Keratinocyte (primary cell): ENCODE data around the gene HELT. TPM values are rescaled to one million over a fixed set of nuclear protein-coding genes. Genes with fewer than 3 reads are reported as not detected.

ENCODE experiments used
- DNase-seq: peaks from one replicate; pipeline ENCODE4 v3.0.0-alpha.2; 2011; ENCODE audit warnings: low read depth, missing footprints, low spot score
- FAIRE-seq: peaks from 2 replicates; lab custom pipeline; 2011; peaks lifted over from hg19 to GRCh38; lab: Jason Lieb, UNC
- H2AFZ ChIP-seq: 2 replicates; pipeline ENCODE4 v1.6.0; 2012; ENCODE audit warnings: low read length, control low read depth, inconsistent platforms; ENCODE audit not compliant: control insufficient read depth
- H3K27ac ChIP-seq: 2 replicates; pipeline ENCODE4 v1.5.1; 2011; ENCODE audit warnings: low read length; ENCODE audit not compliant: control insufficient read depth, insufficient read depth
- H3K27me3 ChIP-seq: 3 replicates; pipeline ENCODE4 v1.6.0; 2011; ENCODE audit warnings: low read length; ENCODE audit not compliant: control insufficient read depth, insufficient read depth; ENCODE audit errors: extremely low read depth
- H3K36me3 ChIP-seq, 2 experiments: 2 replicates in 1 of 2; 3 replicates in 1 of 2; pipeline ENCODE4 v1.5.1; 2011; ENCODE audit warnings: low read length in 2 of 2, mild to moderate bottlenecking in 1 of 2; ENCODE audit not compliant: control insufficient read depth in 2 of 2, insufficient read depth in 2 of 2; ENCODE audit errors: extremely low read depth in 1 of 2
- H3K4me1 ChIP-seq: 3 replicates; pipeline ENCODE4 v1.5.1; 2011; ENCODE audit warnings: low read length; ENCODE audit not compliant: control insufficient read depth, insufficient read depth; ENCODE audit errors: extremely low read depth
- H3K4me2 ChIP-seq: 3 replicates; pipeline ENCODE4 v1.6.0; 2011; ENCODE audit warnings: low read depth, low read length; ENCODE audit not compliant: control insufficient read depth, insufficient read depth; ENCODE audit errors: extremely low read depth
- H3K4me3 ChIP-seq, 3 experiments: fragments of 200-600 bp in 1 of 3; sonication (generic) in 1 of 3; 2 replicates in 2 of 3; 3 replicates in 1 of 3; pipeline ENCODE4 v1.5.1; 2011 to 2016; ENCODE audit warnings: low read length in 3 of 3, mild to moderate bottlenecking in 3 of 3, control low read depth in 2 of 3, inconsistent platforms in 1 of 3, low read depth in 1 of 3, mixed read lengths in 1 of 3, mixed run types in 1 of 3, moderate library complexity in 1 of 3; ENCODE audit not compliant: control insufficient read depth in 2 of 3, insufficient read depth in 2 of 3; ENCODE audit errors: extremely low read depth in 1 of 3
- H3K79me2 ChIP-seq: 2 replicates; pipeline ENCODE4 v1.6.0; 2012; ENCODE audit warnings: low read length; ENCODE audit not compliant: control insufficient read depth, insufficient read depth
- H3K9ac ChIP-seq: 3 replicates; pipeline ENCODE4 v1.6.0; 2011; ENCODE audit warnings: low read length; ENCODE audit not compliant: control insufficient read depth, insufficient read depth; ENCODE audit errors: extremely low read depth
- H3K9me1 ChIP-seq: 3 replicates; pipeline ENCODE4 v1.6.0; 2011; ENCODE audit warnings: low read length; ENCODE audit not compliant: control insufficient read depth, insufficient read depth; ENCODE audit errors: extremely low read depth
- H3K9me3 ChIP-seq: 2 replicates; pipeline ENCODE4 v1.5.1; 2012; ENCODE audit warnings: low read depth, low read length; ENCODE audit not compliant: control insufficient read depth
- H4K20me1 ChIP-seq: 3 replicates; pipeline ENCODE4 v1.6.0; 2011; ENCODE audit warnings: low read length; ENCODE audit not compliant: control insufficient read depth, insufficient read depth; ENCODE audit errors: extremely low read depth
- CTCF ChIP-seq, 3 experiments: IDR thresholded peaks in 1 of 3; conservative IDR thresholded peaks in 1 of 3; optimal IDR thresholded peaks in 1 of 3; 2 replicates in 2 of 3; 3 replicates in 1 of 3; pipeline versions ENCODE3 to v1.5.1; 2011; ENCODE audit warnings: low read length in 3 of 3, mild to moderate bottlenecking in 3 of 3, moderate library complexity in 2 of 3, control low read depth in 1 of 3, inconsistent platforms in 1 of 3; ENCODE audit not compliant: insufficient read depth in 2 of 3; ENCODE audit errors: extremely low read depth in 1 of 3
- EZH2 ChIP-seq: IDR thresholded peaks from one replicate; pipeline ENCODE4 v1.6.1; 2012; ENCODE audit warnings: inconsistent platforms, mild to moderate bottlenecking, low read length, moderate library complexity
- dilution Hi-C: fragments of 300-500 bp; cut with MboI; formaldehyde crosslinking; loops from one replicate; pipeline ENCODE4 v1.7.0; 2020; ENCODE audit warnings: low sequenced_read_pairs; ENCODE audit not compliant: extremely low pct_ligation_motif_present
- polyA plus RNA-seq, 5 experiments: library from polyadenylated mRNA; depleted of rRNA in 3 of 5; stranded (reverse) in 3 of 5; stranded (forward) in 1 of 5; unstranded in 1 of 5; fragments of >200 nt; gene quantifications; 1 replicate in 1 of 5; 2 replicates in 3 of 5; 3 replicates in 1 of 5; pipeline versions ENCODE4 v1.2.1 to v1.2.3, GENCODE V29; 2011 to 2012; ENCODE audit warnings: missing spikeins in 2 of 5, low read depth in 1 of 5, low replicate concordance in 1 of 5

The HELT gene
- polyA plus RNA-seq, 1 donor (not counting 4 experiments of a cell fraction or from before 2014, with no cell fraction given): not detected

GRCh38 chr4:185068837-185069236 is 50.5 kb downstream of the HELT start:
- Histone ChIP-seq H2AFZ (no peak overlapping the region), H3K36me3 (no peaks in the 10 kb centered on the region), H3K4me3 (no peak overlapping the region), H3K79me2 (no peaks in the 10 kb centered on the region), H3K27ac (no peak overlapping the region), H4K20me1 (no peaks in the 10 kb centered on the region), H3K4me2 (no peak overlapping the region), H3K4me1 (no peaks in the 10 kb centered on the region), H3K9ac (no peak overlapping the region), H3K9me1 (no peaks in the 10 kb centered on the region), H3K27me3 (peaks cover 4% of the 10 kb centered on the region), H3K9me3 (no peaks in the 10 kb centered on the region)
- dilution Hi-C loops: no loop called here
- TF ChIP-seq CTCF (optimal IDR thresholded peaks at IDR 0.05 in 1 of 3, IDR thresholded peaks at IDR 0.05 in 1 of 3, conservative IDR thresholded peaks at IDR 0.05 in 1 of 3; ENCODE audit: extremely low read depth in 1 of 3, insufficient read depth in 2 of 3, low read length in 3 of 3): no peak
- TF ChIP-seq EZH2: no peak
- DNase-seq: no peak
- FAIRE-seq: no peak

Other genes with a start within 250 kb of the HELT start
- gene ACSL1, start 192.5 kb upstream of the HELT start, polyA plus RNA-seq: 46.4 to 64.3 TPM (median 60.6 TPM) in 3 replicates
- 10.4 to 13.2 TPM (median 12.0 TPM) in 3 replicates for gene SLC25A4, start 124.8 kb downstream of the HELT start, polyA plus RNA-seq
- 15.3 to 24.9 TPM (median 20.3 TPM) in 3 replicates for gene CFAP97, start 185.5 kb downstream of the HELT start, polyA plus RNA-seq
- gene SNX25, start 191.1 kb downstream of the HELT start, polyA plus RNA-seq: 3.4 to 5.0 TPM (median 5.0 TPM) in 3 replicates